Endothelial cell of umbilical vein (primary cell): ENCODE results near the gene IKZF3. TPM values are rescaled to one million over a fixed set of nuclear protein-coding genes. Genes with fewer than 3 reads are reported as not detected.

Experiments used
- BruUV-seq: library from RNA; stranded (reverse); fragments of 400-500 nt; replicated peaks from 2 replicates; lab custom pipeline; 2021; lab: Mats Ljungman, UMichigan
- CTCF ChIA-PET: fragments of 300-600, 350-600 bp; sonication (Branson Sonifier 250); formaldehyde crosslinking; loops from one replicate; lab custom pipeline; 2021; ENCODE audit warnings: antibody characterized with exemption, inconsistent platforms; lab: Charles Lee
- POLR2A ChIA-PET: fragments of 300-600, 350-600 bp; sonication (Branson Sonifier 250); formaldehyde crosslinking; loops from one replicate; lab custom pipeline; 2021; ENCODE audit warnings: antibody characterized with exemption, inconsistent platforms; lab: Charles Lee
- DNase-seq: peaks from one replicate; pipeline ENCODE4 v3.0.0-alpha.2; 2011; ENCODE audit warnings: low read depth, low spot score
- FAIRE-seq: peaks from 2 replicates; lab custom pipeline; 2011; peaks lifted over from hg19 to GRCh38; lab: Jason Lieb, UNC
- H2AFZ ChIP-seq: 2 replicates; pipeline ENCODE4 v1.6.0; 2012; ENCODE audit warnings: low read depth, low read length, control low read depth, inconsistent platforms
- H3K27ac ChIP-seq: 2 replicates; pipeline ENCODE4 v1.5.1; 2011; ENCODE audit warnings: low read depth, mild to moderate bottlenecking, control low read depth, low read length, moderate library complexity; ENCODE audit not compliant: insufficient read depth
- H3K27me3 ChIP-seq, 2 experiments: 2 replicates each; pipeline versions ENCODE4 v1.6.0 to v1.6.1; 2011; ENCODE audit warnings: low read length in 2 of 2, mixed read lengths in 1 of 2; ENCODE audit not compliant: control insufficient read depth in 2 of 2, insufficient read depth in 2 of 2
- H3K36me3 ChIP-seq, 2 experiments: 2 replicates in 1 of 2; 3 replicates in 1 of 2; pipeline ENCODE4 v1.5.1; 2011; ENCODE audit warnings: low read length in 2 of 2, mild to moderate bottlenecking in 1 of 2, moderate library complexity in 1 of 2; ENCODE audit not compliant: control insufficient read depth in 2 of 2, insufficient read depth in 2 of 2; ENCODE audit errors: extremely low read depth in 1 of 2
- H3K4me1 ChIP-seq: 3 replicates; pipeline ENCODE4 v1.5.1; 2011; ENCODE audit warnings: mild to moderate bottlenecking, low read length; ENCODE audit not compliant: control insufficient read depth, insufficient read depth; ENCODE audit errors: extremely low read depth
- H3K4me2 ChIP-seq: 2 replicates; pipeline ENCODE4 v1.6.1; 2011; ENCODE audit warnings: low read length, control low read depth, mixed read lengths; ENCODE audit not compliant: insufficient read depth
- H3K4me3 ChIP-seq, 3 experiments: fragments of 200-600 bp in 1 of 3; sonication (generic), shearing (Covaris generic) in 1 of 3; replicated peaks in 1 of 3; 2 replicates each; pipeline ENCODE4 v1.5.1; 2011 to 2016; ENCODE audit warnings: control low read depth in 3 of 3, low read length in 3 of 3, mild to moderate bottlenecking in 2 of 3, inconsistent platforms in 1 of 3, low read depth in 1 of 3, moderate library complexity in 1 of 3; ENCODE audit not compliant: insufficient read depth in 1 of 3
- H3K79me2 ChIP-seq: 2 replicates; pipeline ENCODE4 v1.6.0; 2012; ENCODE audit warnings: low read length, inconsistent platforms; ENCODE audit not compliant: control insufficient read depth, insufficient read depth
- H3K9ac ChIP-seq: replicated peaks from 2 replicates; pipeline ENCODE3; 2011; ENCODE audit warnings: low read length, control low read depth; ENCODE audit not compliant: insufficient read depth; ENCODE audit errors: extremely low read depth
- H3K9me1 ChIP-seq: replicated peaks from 3 replicates; pipeline ENCODE4 v1.6.0; 2011; ENCODE audit warnings: mild to moderate bottlenecking, low read length; ENCODE audit not compliant: control insufficient read depth, insufficient read depth; ENCODE audit errors: extremely low read depth
- H3K9me3 ChIP-seq: replicated peaks from 2 replicates; pipeline ENCODE4 v1.5.1; 2012; ENCODE audit warnings: low read length, inconsistent platforms; ENCODE audit not compliant: control insufficient read depth, insufficient read depth
- H4K20me1 ChIP-seq: replicated peaks from 2 replicates; pipeline ENCODE3; 2011; ENCODE audit warnings: mild to moderate bottlenecking, low read length; ENCODE audit not compliant: control insufficient read depth, insufficient read depth; ENCODE audit errors: extremely low read depth
- CTCF ChIP-seq, 2 donors: IDR thresholded peaks; 1 replicate in 1 of 2; 2 replicates in 1 of 2; pipeline ENCODE4 v1.5.1; 2011; ENCODE audit warnings: low read length in 2 of 2, mild to moderate bottlenecking in 2 of 2, moderate library complexity in 2 of 2, control low read depth in 1 of 2, inconsistent platforms in 1 of 2, low read depth in 1 of 2; ENCODE audit not compliant: insufficient read depth in 1 of 2; ENCODE audit errors: extremely low read depth in 1 of 2
- EZH2 ChIP-seq: IDR thresholded peaks from 2 replicates; pipeline ENCODE4 v1.6.1; 2012; ENCODE audit warnings: borderline replicate concordance, low read depth, mild to moderate bottlenecking, moderate library complexity, low read length, inconsistent platforms; ENCODE audit not compliant: severe bottlenecking
- FOS ChIP-seq: IDR thresholded peaks from 2 replicates; pipeline ENCODE4 v1.6.1; 2011; ENCODE audit warnings: mild to moderate bottlenecking, low read length, moderate library complexity, borderline replicate concordance; ENCODE audit not compliant: insufficient read depth
- GATA2 ChIP-seq: IDR thresholded peaks from 2 replicates; pipeline ENCODE4 v1.7.0; 2011; ENCODE audit warnings: low read depth, mild to moderate bottlenecking, moderate library complexity, mixed read lengths, low read length; ENCODE audit not compliant: insufficient read length, insufficient read depth
- JUN ChIP-seq: IDR thresholded peaks from 2 replicates; pipeline ENCODE4 v1.6.1; 2011; ENCODE audit warnings: borderline replicate concordance, low read depth; ENCODE audit not compliant: insufficient read length, insufficient read depth
- MAX ChIP-seq: IDR thresholded peaks from 2 replicates; pipeline ENCODE4 v1.6.1; 2011; ENCODE audit not compliant: insufficient read depth, insufficient read length
- MYC ChIP-seq: IDR thresholded peaks from one replicate; pipeline ENCODE4 v1.6.1; 2011; ENCODE audit warnings: mild to moderate bottlenecking, low read depth, low read length
- POLR2A ChIP-seq: IDR thresholded peaks from 2 replicates; pipeline ENCODE4 v1.6.1; 2012; ENCODE audit warnings: low read depth, mild to moderate bottlenecking, control low read depth, low read length
- POLR2AphosphoS5 ChIP-seq: IDR thresholded peaks from 2 replicates; pipeline ENCODE4 v1.6.1; 2012; ENCODE audit warnings: low read depth, mild to moderate bottlenecking, control low read depth, low read length, moderate library complexity; ENCODE audit not compliant: insufficient read depth
- dilution Hi-C: fragments of 300-500 bp; cut with MboI; formaldehyde crosslinking; loops from one replicate; pipeline ENCODE4 v1.15.0; 2019; ENCODE audit warnings: low sequenced_read_pairs; ENCODE audit not compliant: extremely low pct_ligation_motif_present
- intact Hi-C: fragments of 100-400 bp; cut with micrococcal nuclease; formaldehyde crosslinking; loops from one replicate; pipeline ENCODE4 v1.10.0; 2022
- polyA plus RNA-seq, 4 experiments: library from polyadenylated mRNA; depleted of rRNA in 3 of 4; stranded (reverse) in 3 of 4; unstranded in 1 of 4; fragments of >200 nt; gene quantifications; 2 replicates each; pipeline versions ENCODE4 v1.2.1 to v1.2.3, GENCODE V29; 2011 to 2012; ENCODE audit warnings: missing spikeins in 1 of 4
- total RNA-seq: library from RNA; stranded (reverse); gene quantifications from 2 replicates; pipeline ENCODE4 v1.2.3, GENCODE V29; 2021

The IKZF3 gene
- total and polyA plus RNA-seq, 2 donors (not counting 3 experiments of a cell fraction or from before 2014, with no cell fraction given) = not detected

DNA sequence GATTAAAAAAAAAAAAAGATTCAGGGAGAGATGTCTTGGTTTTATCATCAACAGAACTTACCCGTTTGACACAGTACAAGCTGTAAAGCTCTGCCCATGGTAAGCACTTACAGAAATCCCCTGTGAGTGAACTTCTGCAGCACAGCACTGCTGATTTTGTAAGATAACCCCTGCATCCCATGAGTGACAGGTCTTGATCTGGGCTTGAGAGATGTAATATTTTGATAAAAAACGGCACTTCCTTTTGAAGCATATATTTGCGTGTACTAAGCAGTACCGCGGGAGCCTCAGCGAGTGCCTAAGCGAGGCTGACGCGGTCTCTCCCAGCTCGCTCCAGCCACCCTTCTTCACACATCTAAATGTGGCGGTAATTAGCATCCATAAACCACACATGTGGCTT lies 50.5 kb downstream of the IKZF3 start:
- CTCF ChIA-PET = interaction anchor here (1.2 kb wide), 1 partner anchor 8 kb away, joined by 6 read pairs; no protein-coding TSS in a partner anchor
- dilution Hi-C loops = no loop called here
- H3K79me2 ChIP-seq = no peaks in the 10 kb centered on the region

More for the DNA sequence above, 50.5 kb downstream of the IKZF3 start:
- Histone ChIP-seq H3K9ac (no peak overlapping the region), H3K36me3 (no peaks in the 10 kb centered on the region), H3K4me3 (no peak overlapping the region), H3K27ac (no peak overlapping the region), H3K27me3 (peaks cover 32 to 43% of the 10 kb centered on the region in 2 experiments), H3K9me3 (no peaks in the 10 kb centered on the region), H2AFZ (no peak overlapping the region), H3K9me1 (no peaks in the 10 kb centered on the region), H3K4me1 (no peaks in the 10 kb centered on the region), H3K4me2 (no peak overlapping the region), H4K20me1 (no peaks in the 10 kb centered on the region)
- TF ChIP-seq EZH2 = no peak
- TF ChIP-seq GATA2 = no peak
- TF ChIP-seq MAX = no peak
- no peak for TF ChIP-seq CTCF (IDR thresholded peaks at IDR 0.05; ENCODE audit: extremely low read depth in 1 of 2, insufficient read depth in 1 of 2, low read depth in 1 of 2, low read length in 2 of 2)
- TF ChIP-seq POLR2A = no peak
- TF ChIP-seq JUN = no peak
- TF ChIP-seq FOS = no peak
- TF ChIP-seq POLR2AphosphoS5 = no peak
- no peak for TF ChIP-seq MYC
- DNase-seq (no peak), FAIRE-seq (no peak)
- POLR2A ChIA-PET = no interaction called here
- intact Hi-C loops = no loop called here
- no TSS peak for BruUV-seq
